ENCODE results near the gene FAM186B.

- TF ChIP-seq CTCF (IDR thresholded peaks at IDR 0.05) (no peak), ZFX (IDR thresholded peaks at IDR 0.05; ENCODE audit: borderline replicate concordance) (no peak)
These were observed 43.2 kb upstream of the FAM186B start for GRCh38 chr12:49648712-49649003.

All from 22Rv1 (cell line).